Epithelial cell of prostate (primary cell): Measurements from ENCODE around the gene SNAP47.

Experiments
- DNase-seq: peaks from one replicate; pipeline ENCODE4 v3.0.0-alpha.2; 2011; ENCODE audit warnings: low read depth, low spot score
- H3K27ac ChIP-seq: fragments of 450-650 bp; 2 replicates; pipeline ENCODE4 v1.5.1; 2017; ENCODE audit warnings: mild to moderate bottlenecking

SNAP47 gene

GRCh38 chr1:227793079-227793947 is 58.1 kb downstream of the SNAP47 start:
- DNase-seq, result no peak
- no peak overlapping the region for H3K27ac ChIP-seq

DNA sequence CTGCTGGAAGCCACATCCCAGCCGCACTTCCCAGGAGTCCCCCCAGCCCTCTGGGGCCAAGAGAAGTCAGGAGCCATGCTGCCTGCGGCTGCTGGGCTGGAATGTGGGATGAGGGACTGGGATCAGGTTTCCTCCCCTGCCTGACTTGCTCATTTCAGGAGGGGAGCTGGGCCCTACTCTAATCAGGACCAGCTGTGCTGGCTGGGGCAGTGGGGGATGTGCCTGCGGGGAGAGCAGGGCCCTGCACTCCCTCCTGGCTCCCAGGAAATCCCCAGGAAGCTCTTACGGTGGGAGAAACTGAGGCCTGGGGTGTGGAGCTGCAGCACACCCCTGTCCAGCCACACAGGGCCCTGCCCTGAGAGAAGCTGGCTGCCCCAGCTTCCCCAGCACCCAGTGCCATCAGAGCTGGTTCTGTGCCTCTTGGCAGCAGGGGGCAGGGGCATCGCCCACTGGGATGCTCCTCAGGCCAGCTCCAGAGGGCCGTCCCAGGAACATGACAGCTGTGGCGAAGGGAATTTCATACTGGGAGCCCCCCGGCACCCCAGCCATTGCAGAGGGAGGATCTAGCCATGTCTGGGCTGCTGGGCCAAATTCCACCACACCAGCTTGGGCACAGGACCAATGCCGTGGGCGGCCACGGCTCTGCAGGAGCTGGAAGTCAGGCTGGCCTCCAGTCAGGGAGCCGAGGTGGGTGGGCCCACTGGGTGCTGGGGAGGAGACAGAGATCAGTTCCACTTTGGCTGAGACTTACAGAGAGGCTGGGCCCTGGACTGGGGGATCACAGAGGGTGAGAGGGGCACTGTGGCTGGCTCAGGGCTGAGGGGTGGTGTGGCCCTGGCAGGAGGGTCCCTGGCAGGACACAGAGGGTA is 58.9 kb downstream of the SNAP47 start:
- no peak for DNase-seq
- H3K27ac ChIP-seq, result no peak overlapping the region

- no peak for DNase-seq
- no peak overlapping the region for H3K27ac ChIP-seq
Observed at GRCh38 chr1:227794817-227795192, 59.6 kb downstream of the SNAP47 start.

GRCh38 chr1:227795732-227796131 is 60.5 kb downstream of the SNAP47 start:
- no peak overlapping the region for H3K27ac ChIP-seq
- no peak for DNase-seq

DNA sequence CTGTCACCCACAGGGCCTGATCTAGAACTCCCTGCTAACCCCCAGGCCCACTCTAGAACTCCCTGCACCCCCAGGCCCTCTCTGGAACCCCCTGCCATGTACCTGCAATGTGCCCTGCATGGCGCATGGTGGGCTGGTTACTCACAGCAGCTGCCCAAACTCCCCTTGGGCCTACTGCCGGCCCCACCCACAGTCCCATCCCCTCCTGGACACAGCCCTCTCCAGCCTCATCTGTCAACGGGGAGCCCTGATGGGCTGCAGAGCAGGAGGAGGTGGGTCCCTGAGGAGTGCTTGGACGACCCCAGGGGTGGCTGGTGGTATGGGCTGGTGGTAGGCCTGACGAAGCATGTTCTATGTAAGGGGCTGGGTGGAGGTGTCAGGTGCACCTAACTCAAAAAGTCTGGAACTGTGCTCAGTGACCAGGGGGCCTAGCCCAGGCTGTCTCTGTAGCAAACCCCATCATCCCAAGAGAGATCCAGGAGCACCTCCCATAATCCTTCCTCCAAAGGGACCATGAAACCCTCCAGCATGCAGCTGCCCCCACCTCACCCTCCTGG is 61.2 kb downstream of the SNAP47 start:
- no peak for DNase-seq
- H3K27ac ChIP-seq, result no peak overlapping the region

DNA sequence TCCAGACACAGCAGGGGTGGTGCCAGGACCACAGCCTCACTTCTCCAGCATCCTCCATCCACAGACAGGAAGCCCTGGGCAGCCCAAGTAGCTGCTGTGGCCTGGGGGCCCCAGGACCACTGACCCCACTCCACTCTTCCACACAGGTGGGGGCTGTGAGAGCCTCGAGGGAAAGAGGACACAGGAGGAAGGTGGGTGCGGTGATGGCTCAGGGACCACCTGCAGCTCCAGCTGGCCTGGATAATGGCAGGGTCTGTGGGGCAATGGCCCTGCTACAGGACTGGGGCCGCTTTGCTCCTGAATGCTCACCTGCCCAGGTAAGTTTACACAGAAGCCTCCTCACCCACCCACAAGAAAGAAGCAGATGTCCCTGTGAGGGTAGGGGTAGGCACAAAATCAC is 61.9 kb downstream of the SNAP47 start:
- no peak overlapping the region for H3K27ac ChIP-seq
- DNase-seq, result no peak

DNA sequence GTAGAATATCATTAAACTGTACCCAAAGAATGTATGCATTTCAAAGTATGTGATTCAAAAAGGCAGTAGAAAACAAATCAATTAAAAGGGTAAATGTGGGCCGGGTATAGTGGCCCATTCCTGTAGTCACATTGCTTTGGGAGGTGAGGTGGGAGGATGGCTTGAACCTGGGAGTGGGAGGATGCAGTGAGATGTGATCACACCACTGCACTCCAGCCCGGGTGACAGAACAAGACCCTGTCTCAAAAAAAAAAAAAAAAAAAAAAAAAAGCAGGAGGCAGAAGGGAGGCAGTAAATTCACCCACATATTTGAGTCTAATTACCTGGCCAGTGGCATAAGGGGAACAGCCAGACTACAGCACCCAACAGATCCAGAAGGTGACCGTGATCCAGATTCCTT is 62.4 kb downstream of the SNAP47 start:
- H3K27ac ChIP-seq, result no peak overlapping the region
- DNase-seq, result no peak

DNA sequence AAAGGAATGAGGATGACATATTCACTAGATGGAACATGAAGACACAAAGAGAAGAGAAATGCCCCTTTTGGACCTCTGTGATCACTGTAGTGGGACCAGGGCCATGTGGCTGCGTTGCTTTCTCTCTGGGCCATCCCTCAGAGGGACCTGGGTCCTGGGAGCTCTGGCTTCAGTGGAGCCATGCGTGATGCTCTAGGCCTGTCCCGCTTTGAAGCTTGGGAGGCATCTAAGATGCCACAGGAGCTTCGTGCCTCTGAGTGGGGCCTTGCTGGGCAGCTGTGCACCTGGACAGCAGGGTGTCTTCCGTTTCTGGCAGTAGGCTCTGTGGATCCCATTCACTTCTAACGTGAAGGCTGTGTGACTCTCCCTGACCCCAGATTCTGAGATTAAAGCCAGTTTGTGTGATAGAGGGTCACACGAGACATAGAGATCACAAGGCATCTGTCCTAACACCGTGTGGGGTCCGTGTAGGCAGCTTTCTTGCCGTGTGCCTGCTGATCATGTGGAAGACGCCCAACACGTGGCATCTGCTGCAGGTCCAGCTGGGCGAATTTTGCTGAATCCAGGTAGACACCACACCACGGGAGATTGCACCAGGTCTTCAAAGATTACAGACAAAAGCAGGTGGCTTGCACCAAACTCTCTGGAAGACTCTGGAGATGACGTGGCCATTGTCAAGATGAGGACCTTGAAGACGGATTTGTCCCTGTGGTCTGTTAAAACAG is 63.0 kb downstream of the SNAP47 start:
- H3K27ac ChIP-seq, result no peak overlapping the region
- DNase-seq, result no peak

GRCh38 chr1:227799756-227800155 is 64.5 kb downstream of the SNAP47 start:
- no peak for DNase-seq

DNA sequence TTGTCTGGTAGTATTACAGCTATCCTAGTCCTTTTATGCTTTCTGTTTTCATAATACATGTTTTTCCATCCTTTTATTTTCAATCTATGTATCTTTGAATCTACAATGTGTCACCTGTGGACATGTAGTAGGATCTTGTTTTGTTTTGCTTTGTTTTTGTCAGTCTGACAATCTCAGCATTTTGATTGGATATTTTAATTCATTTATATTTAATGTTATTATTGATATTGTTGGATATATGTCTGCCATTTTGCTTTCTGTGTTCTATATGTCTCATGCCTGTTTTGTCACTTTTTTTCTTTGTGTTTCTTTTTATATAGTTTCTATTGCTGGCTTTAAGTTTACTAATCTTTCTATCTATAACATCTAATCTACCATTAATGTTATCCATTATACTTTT is 68.7 kb downstream of the SNAP47 start:
- H3K27ac ChIP-seq, result no peak overlapping the region
- no peak for DNase-seq

More at GRCh38 chr1:227799756-227800155, 64.5 kb downstream of the SNAP47 start:
- H3K27ac ChIP-seq, result no peak overlapping the region

DNA sequence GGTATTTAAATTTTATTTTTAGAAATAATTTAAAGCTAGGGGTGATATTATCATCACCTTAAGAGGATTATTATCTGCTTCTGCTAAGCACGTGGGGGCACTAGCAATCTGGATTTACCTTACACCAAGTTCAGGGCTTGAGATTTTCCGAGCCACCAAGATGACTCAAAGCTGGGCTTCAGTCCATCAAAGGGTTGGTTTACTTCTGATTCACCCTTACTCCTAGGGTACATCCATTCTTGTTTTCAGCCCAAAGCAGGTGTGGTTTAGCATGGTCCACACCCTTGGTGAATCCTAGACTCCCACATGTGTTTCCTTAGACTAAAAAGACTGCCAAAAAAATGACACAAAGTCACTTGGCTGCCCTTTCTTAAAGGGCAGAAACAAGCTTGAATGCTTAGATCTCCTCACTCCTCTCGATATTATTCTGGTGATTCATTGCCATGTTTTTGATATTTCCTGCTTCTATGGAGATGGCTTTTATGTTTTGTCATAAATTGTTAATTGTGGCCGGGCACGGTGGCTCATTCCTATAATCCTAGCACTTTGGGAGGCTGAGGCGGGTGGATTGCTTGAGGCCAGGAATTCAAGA is 70.5 kb downstream of the SNAP47 start:
- H3K27ac ChIP-seq, result peak overlapping the region; percentile 60
- peak; percentile 96 for DNase-seq

DNA sequence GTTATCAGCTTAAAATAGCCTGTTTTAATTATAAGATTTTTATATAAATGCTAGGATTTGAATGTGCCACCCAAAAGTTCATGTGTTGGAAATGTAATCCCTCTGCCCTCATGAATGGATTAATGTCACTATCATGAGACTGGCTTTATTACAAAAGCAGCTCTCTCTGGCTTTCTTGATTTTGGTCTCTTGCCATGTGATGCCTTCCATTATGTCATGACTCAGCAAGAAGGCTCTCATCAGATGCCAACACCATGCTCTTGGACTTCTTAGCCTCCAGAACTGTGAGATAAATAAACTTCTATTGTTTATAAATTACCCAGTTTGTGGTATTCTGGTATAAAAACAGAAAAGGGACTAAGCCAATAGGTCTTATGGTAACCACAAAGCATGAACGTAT is 73.3 kb downstream of the SNAP47 start:
- no peak for DNase-seq
- H3K27ac ChIP-seq, result no peak overlapping the region

GRCh38 chr1:227809026-227809425 is 73.8 kb downstream of the SNAP47 start:
- no peak for DNase-seq
- H3K27ac ChIP-seq, result no peak overlapping the region

GRCh38 chr1:227813962-227814361 is 78.7 kb downstream of the SNAP47 start:
- no peak for DNase-seq
- H3K27ac ChIP-seq, result no peak overlapping the region

DNA sequence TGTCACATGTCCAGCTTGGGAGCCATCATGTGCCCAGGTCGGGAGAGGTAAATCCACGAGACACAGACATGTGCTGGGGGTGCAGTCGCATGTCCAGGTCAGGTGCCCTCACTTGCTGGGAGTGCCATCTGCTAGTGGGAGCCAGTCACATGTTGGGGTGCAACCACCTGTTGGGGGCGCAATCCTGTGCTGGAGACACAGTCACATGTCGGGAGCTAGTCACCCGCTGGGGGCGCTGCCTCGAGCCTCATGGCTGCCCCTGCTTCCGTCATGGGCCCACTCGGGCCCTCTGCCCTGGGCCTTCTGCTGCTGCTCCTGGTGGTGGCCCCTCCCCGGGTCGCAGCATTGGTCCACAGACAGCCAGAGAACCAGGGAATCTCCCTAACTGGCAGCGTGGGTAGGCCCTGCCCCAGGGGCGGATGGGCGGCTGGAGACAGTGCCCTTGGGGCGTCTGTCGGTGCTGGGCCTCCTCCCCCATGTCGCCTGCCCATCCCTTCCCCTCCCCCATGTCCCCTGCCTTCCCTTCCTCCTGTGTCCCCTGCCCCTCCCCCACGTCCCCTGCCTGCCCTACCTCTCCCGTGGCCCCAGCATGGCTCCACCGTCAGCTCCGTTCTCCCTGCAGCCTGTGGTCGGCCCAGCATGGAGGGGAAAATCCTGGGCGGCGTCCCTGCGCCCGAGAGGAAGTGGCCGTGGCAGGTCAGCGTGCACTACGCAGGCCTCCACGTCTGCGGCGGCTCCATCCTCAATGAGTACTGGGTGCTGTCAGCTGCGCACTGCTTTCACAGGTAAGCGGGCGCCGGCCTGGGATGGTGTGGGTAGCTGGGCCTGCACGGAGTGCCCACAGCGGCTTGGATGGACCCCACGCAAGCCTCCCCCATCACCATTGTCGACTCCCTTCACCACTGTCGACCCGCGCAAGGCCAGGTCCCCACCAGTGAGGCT is 80.5 kb downstream of the SNAP47 start, which contains the start of gene PRSS38:
Gene PRSS38, plus strand, starts transcription at position 208 of the 942 bp plus-strand sequence. Its CDS starts 42 bp downstream, at position 250.
- no peak within 1 kb of the TSS for H3K27ac ChIP-seq
- no peak for DNase-seq

DNA sequence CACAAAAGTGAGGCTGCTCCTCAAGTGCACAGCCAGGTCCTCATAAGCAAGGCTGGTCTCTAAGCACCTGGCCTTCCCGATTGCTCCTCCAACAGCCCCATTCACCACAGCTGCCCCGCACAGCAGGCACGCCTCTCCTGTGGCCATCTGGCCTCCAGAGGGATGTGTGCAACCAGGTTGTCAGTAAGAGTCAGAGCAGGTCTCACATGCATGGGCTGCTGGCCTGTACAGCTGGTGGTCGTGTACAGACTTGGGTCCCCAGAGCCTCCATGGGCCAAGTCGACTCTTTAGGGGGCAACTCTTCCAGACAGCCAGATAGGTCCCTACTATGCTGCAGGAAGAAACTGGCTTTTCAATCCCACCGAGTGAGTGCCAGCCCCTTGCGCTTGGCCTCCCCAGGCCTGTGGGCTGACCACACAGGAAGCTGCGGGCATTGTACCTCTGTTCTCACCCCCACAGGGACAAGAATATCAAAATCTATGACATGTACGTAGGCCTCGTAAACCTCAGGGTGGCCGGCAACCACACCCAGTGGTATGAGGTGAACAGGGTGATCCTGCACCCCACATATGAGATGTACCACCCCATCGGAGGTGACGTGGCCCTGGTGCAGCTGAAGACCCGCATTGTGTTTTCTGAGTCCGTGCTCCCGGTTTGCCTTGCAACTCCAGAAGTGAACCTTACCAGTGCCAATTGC is 81.7 kb downstream of the SNAP47 start:
- DNase-seq, result no peak
- no peak overlapping the region for H3K27ac ChIP-seq

DNA sequence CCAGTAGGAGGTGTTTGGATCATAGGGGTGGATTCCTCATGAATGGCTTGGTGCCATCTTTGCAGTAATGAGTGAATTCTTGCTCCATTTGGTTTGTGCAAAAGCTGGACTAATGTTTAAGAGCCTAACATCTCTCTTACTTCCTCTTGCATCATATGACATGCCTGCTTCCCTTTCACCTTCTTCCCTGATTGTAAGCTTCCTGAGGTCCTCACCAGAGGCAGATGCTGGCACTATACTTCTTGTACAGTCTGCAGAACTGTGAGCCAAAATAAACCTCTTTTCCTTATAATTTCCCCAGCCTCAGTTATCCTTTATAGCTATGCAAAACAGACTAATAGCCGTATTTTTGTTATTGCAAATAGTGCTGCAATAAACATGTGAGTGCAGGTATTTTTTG is 88.3 kb downstream of the SNAP47 start:
- no peak for DNase-seq
- no peak overlapping the region for H3K27ac ChIP-seq

DNA sequence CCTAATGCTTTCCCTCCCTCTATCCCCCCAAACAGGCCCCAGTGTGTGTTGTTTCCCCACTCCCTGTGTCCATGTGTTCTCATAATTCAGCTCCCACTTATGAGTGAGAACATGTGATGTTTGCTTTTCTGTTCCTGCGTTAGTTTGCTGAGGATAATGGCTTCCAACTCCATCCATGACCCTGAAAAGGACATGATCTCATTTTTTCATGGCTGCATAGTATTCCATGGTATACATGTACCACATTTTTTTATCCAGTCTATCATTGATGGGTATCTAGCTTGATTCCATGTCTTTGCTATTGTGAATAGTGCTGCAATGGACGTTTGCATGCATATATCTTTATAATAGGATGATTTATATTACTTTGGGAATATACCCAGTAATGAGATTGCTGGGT is 89.0 kb downstream of the SNAP47 start:
- H3K27ac ChIP-seq, result no peak overlapping the region
- DNase-seq, result no peak
